ENCODE measurements around the gene PTPRM.

The PTPRM gene

GRCh38 chr18:7605705-7606104, 38.6 kb downstream of the PTPRM start:
- FAIRE-seq (no peak), DNase-seq (ENCODE audit: insufficient read length, low spot score) (no peak)
- no peak for TF ChIP-seq POU2F2 (IDR thresholded peaks at IDR 0.05; ENCODE audit: low read depth, low read length)
- no peak for TF ChIP-seq SPI1 (IDR thresholded peaks at IDR 0.05; ENCODE audit: low read depth, low read length)

GRCh38 chr18:7607540-7608173, 40.5 kb downstream of the PTPRM start:
- FAIRE-seq = no peak
- TF ChIP-seq SPI1 (IDR thresholded peaks at IDR 0.05; ENCODE audit: low read depth, low read length) (no peak), POU2F2 (IDR thresholded peaks at IDR 0.05; ENCODE audit: low read depth, low read length) (no peak), PAX5 (IDR thresholded peaks at IDR 0.05; ENCODE audit: insufficient read depth, low read length, severe bottlenecking) (no peak), POLR2AphosphoS5 (IDR thresholded peaks at IDR 0.05; ENCODE audit: low read depth, low read length) (no peak), POLR2A (IDR thresholded peaks at IDR 0.05; ENCODE audit: low read depth, low read length) (no peak), TAF1 (IDR thresholded peaks at IDR 0.05; ENCODE audit: low read depth, low read length) (no peak)
- DNase-seq (ENCODE audit: insufficient read length, low spot score) = no peak

GRCh38 chr18:7608174-7608550, 41.0 kb downstream of the PTPRM start:
- no peak for TF ChIP-seq POU2F2 (IDR thresholded peaks at IDR 0.05; ENCODE audit: low read depth, low read length)
- no peak for TF ChIP-seq PAX5 (IDR thresholded peaks at IDR 0.05; ENCODE audit: insufficient read depth, low read length, severe bottlenecking)
- DNase-seq (ENCODE audit: insufficient read length, low spot score) (no peak), FAIRE-seq (no peak)

- no peak for FAIRE-seq
Observed at GRCh38 chr18:7608781-7609201, 41.7 kb downstream of the PTPRM start.

DNA sequence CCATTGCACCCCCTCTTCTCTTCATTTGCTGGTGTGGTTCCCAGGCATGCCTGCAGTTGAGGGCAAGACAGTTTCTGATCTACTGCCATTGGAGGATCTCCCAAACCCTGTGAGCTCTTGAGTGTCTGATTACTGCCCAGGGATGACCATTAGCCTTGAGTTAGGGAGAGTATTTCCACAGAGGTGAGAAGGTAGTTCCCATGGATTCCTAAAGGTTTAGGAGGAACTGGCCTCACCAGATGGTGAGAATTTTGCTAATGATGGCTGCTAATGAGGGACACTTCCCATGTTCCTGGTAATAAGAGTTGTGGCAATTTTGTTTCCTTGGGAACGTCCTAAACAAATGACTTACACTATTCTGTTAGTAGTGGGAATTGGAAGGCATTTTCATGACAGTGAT, 42.5 kb downstream of the PTPRM start:
- no peak for FAIRE-seq
- TF ChIP-seq PAX5 (IDR thresholded peaks at IDR 0.05; ENCODE audit: insufficient read depth, low read length, severe bottlenecking) (no peak), POLR2A (IDR thresholded peaks at IDR 0.05; ENCODE audit: low read depth, low read length) (no peak), TAF1 (IDR thresholded peaks at IDR 0.05; ENCODE audit: low read depth, low read length) (no peak), POU2F2 (IDR thresholded peaks at IDR 0.05; ENCODE audit: low read depth, low read length) (no peak), POLR2AphosphoS5 (IDR thresholded peaks at IDR 0.05; ENCODE audit: low read depth, low read length) (no peak), SPI1 (IDR thresholded peaks at IDR 0.05; ENCODE audit: low read depth, low read length) (no peak)

More at GRCh38 chr18:7608781-7609201, 41.7 kb downstream of the PTPRM start:
- no peak for DNase-seq (ENCODE audit: insufficient read length, low spot score)
- TF ChIP-seq PAX5 (IDR thresholded peaks at IDR 0.05; ENCODE audit: insufficient read depth, low read length, severe bottlenecking) = no peak
- no peak for TF ChIP-seq POLR2A (IDR thresholded peaks at IDR 0.05; ENCODE audit: low read depth, low read length)
- no peak for TF ChIP-seq POLR2AphosphoS5 (IDR thresholded peaks at IDR 0.05; ENCODE audit: low read depth, low read length)
- TF ChIP-seq POU2F2 (IDR thresholded peaks at IDR 0.05; ENCODE audit: low read depth, low read length) = no peak
- TF ChIP-seq TAF1 (IDR thresholded peaks at IDR 0.05; ENCODE audit: low read depth, low read length) = no peak
- no peak for TF ChIP-seq SPI1 (IDR thresholded peaks at IDR 0.05; ENCODE audit: low read depth, low read length)

GRCh38 chr18:7614042-7614441, 46.9 kb downstream of the PTPRM start:
- DNase-seq (ENCODE audit: insufficient read length, low spot score) = no peak
- TF ChIP-seq POU2F2 (IDR thresholded peaks at IDR 0.05; ENCODE audit: low read depth, low read length) (no peak), POLR2A (IDR thresholded peaks at IDR 0.05; ENCODE audit: low read depth, low read length) (no peak), POLR2AphosphoS5 (IDR thresholded peaks at IDR 0.05; ENCODE audit: low read depth, low read length) (no peak), SPI1 (IDR thresholded peaks at IDR 0.05; ENCODE audit: low read depth, low read length) (no peak), PAX5 (IDR thresholded peaks at IDR 0.05; ENCODE audit: insufficient read depth, low read length, severe bottlenecking) (no peak), TAF1 (IDR thresholded peaks at IDR 0.05; ENCODE audit: low read depth, low read length) (no peak)
- no peak for FAIRE-seq

More for the DNA sequence above, 42.5 kb downstream of the PTPRM start:
- no peak for DNase-seq (ENCODE audit: insufficient read length, low spot score)

DNA sequence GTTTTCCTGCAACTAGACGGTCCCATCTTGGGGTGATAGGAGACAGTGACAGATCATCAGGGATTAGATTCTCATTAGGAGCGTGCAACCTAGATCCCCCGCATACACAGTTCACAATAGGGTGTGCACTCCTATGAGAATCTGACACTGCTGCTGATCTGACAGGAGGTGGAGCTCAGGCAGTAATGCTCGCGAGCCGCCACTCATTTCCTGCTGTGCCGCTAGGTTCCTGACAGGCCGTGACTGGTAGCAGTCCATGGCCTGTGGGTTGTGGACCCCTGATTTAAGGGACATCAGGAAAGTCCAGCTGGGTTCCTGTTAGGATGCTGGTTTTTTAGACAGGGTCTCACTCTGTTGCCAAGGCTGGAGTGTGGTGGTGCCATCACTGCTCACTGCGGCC, 48.7 kb downstream of the PTPRM start:
- no peak for TF ChIP-seq POU2F2 (IDR thresholded peaks at IDR 0.05; ENCODE audit: low read depth, low read length)
- no peak for TF ChIP-seq PAX5 (IDR thresholded peaks at IDR 0.05; ENCODE audit: insufficient read depth, low read length, severe bottlenecking)
- no peak for TF ChIP-seq SPI1 (IDR thresholded peaks at IDR 0.05; ENCODE audit: low read depth, low read length)
- no peak for TF ChIP-seq TAF1 (IDR thresholded peaks at IDR 0.05; ENCODE audit: low read depth, low read length)
- TF ChIP-seq POLR2A (IDR thresholded peaks at IDR 0.05; ENCODE audit: low read depth, low read length) = no peak
- TF ChIP-seq POLR2AphosphoS5 (IDR thresholded peaks at IDR 0.05; ENCODE audit: low read depth, low read length) = no peak
- DNase-seq (ENCODE audit: insufficient read length, low spot score) = no peak
- no peak for FAIRE-seq

DNA sequence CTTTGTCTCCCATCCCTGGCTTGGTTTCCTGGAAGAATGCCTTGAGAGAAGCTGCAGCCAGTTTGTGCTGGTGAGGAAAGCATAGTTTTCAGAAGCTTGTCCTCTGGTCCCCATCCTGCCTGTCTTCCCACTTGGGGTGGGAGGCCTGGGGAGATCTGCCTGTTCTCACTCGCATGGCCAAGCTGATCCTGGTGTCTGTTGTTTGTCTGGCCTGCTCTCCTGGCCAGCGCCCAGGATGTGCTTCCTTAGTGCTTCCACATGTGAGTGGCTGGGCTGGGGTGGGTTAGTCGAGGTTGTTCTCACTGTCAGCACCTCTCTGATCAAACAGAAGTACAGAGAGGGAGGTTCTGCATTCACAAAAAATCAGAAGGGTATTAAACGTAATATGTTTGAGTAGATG, 49.5 kb downstream of the PTPRM start:
- FAIRE-seq = no peak
- TF ChIP-seq POLR2AphosphoS5 (IDR thresholded peaks at IDR 0.05; ENCODE audit: low read depth, low read length) (no peak), TAF1 (IDR thresholded peaks at IDR 0.05; ENCODE audit: low read depth, low read length) (no peak), POLR2A (IDR thresholded peaks at IDR 0.05; ENCODE audit: low read depth, low read length) (no peak), PAX5 (IDR thresholded peaks at IDR 0.05; ENCODE audit: insufficient read depth, low read length, severe bottlenecking) (no peak), SPI1 (IDR thresholded peaks at IDR 0.05; ENCODE audit: low read depth, low read length) (no peak), POU2F2 (IDR thresholded peaks at IDR 0.05; ENCODE audit: low read depth, low read length) (no peak)
- no peak for DNase-seq (ENCODE audit: insufficient read length, low spot score)

DNA sequence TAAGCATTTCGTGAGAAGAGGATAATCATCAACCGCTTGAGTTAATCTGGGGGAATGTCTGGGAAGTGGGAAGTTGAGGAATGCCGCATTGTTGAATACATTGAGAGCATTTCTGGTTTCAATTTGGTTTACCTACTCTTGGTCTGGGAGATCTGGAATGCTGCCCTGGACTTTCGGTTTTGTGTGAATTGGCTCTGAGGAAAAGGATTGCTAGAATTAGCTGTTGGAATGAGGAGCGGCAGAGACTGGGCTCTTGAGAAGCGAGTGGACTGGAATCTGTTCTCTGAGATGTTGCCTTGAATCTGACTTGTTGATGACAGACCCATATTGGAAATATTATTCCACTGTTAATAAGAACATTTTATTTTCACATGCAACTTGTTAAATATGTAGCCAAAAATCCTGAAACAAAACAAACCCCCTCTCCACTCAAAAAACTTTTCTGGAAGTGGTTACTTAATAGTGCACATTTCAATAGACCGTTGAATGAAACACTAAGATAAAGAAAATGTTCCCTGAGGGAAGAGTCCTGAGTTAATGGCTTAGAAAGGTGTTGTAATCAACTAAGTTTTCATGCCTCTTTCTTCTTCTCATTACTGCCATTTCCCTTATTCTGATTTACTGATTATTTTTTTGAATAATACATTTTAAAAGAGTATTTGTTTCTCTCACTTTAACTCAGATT, 50.8 kb downstream of the PTPRM start:
- no peak for TF ChIP-seq TAF1 (IDR thresholded peaks at IDR 0.05; ENCODE audit: low read depth, low read length)
- DNase-seq (ENCODE audit: insufficient read length, low spot score) = no peak
- no peak for FAIRE-seq

DNA sequence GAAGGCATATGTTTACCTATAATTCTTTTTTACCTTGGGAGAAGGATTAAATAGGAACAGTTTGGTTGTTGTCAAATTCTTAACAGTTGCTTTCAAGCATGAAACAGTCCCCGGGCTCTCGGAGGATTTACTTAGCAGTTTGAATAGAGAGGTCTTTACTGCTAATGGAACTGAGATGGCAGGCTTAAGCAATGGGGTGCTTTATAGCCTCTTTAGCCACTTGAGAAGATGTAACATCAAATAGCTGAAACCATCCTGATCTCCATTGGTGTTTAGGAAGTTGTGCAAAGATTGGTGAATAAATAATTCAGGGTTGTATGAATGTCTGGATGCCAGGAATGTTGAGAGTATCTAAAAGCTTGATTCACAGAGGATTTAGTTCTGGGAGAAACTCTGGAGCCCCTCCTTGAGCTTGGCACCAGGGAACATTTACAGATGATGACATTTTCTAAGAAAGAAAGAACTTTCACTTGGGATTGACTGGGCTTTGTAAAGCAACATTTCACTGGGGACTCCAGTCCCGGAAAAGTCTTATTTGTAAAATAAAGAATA, 51.9 kb downstream of the PTPRM start:
- TF ChIP-seq POLR2AphosphoS5 (IDR thresholded peaks at IDR 0.05; ENCODE audit: low read depth, low read length) (no peak), PAX5 (IDR thresholded peaks at IDR 0.05; ENCODE audit: insufficient read depth, low read length, severe bottlenecking) (no peak), POLR2A (IDR thresholded peaks at IDR 0.05; ENCODE audit: low read depth, low read length) (no peak), SPI1 (IDR thresholded peaks at IDR 0.05; ENCODE audit: low read depth, low read length) (no peak)
- FAIRE-seq = no peak
- no peak for DNase-seq (ENCODE audit: insufficient read length, low spot score)

All from GM12891 (cell line).